ENCODE measurements around the gene IQSEC1. TPM values are rescaled to one million over a fixed set of nuclear protein-coding genes. Genes with fewer than 3 reads are reported as not detected.

The IQSEC1 gene
- total and polyA plus RNA-seq, 2 experiments from 2014 or later, result 17.8 to 51.7 TPM

GRCh38 chr3:13065727-13066126, 7.5 kb downstream of the IQSEC1 start:
- no peak for TF ChIP-seq CTCF (IDR thresholded peaks at IDR 0.05; ENCODE audit: low read depth, low read length)
- no peak for DNase-seq (ENCODE audit: low read depth in 1 of 2, low spot score in 1 of 2)
- no peaks in the 10 kb centered on the region for H3K4me1 ChIP-seq (ENCODE audit: low read depth)
- H3K4me3 ChIP-seq, result no peak overlapping the region
- H3K27me3 ChIP-seq, result no peaks in the 10 kb centered on the region
- H3K27ac ChIP-seq, result no peak overlapping the region
- no peaks in the 10 kb centered on the region for H3K9me3 ChIP-seq (ENCODE audit: low read depth)
- no peaks in the 10 kb centered on the region for H3K36me3 ChIP-seq

GRCh38 chr3:13064964-13065363, 8.3 kb downstream of the IQSEC1 start:
- Histone ChIP-seq H3K4me1 (ENCODE audit: low read depth) (no peaks in the 10 kb centered on the region), H3K36me3 (no peaks in the 10 kb centered on the region), H3K27ac (no peak overlapping the region), H3K27me3 (no peaks in the 10 kb centered on the region), H3K9me3 (ENCODE audit: low read depth) (no peaks in the 10 kb centered on the region), H3K4me3 (no peak overlapping the region)
- DNase-seq (ENCODE audit: low read depth in 1 of 2, low spot score in 1 of 2), result no peak
- TF ChIP-seq CTCF (IDR thresholded peaks at IDR 0.05; ENCODE audit: low read depth, low read length), result no peak

- no peaks in the 10 kb centered on the region for H3K4me1 ChIP-seq (ENCODE audit: low read depth)
- no peak for DNase-seq (ENCODE audit: low read depth in 1 of 2, low spot score in 1 of 2)
Observed at GRCh38 chr3:13064159-13064868, 8.9 kb downstream of the IQSEC1 start.

GRCh38 chr3:13063225-13063624, 10.0 kb downstream of the IQSEC1 start:
- no peak for DNase-seq (ENCODE audit: low read depth in 1 of 2, low spot score in 1 of 2)
- TF ChIP-seq CTCF (IDR thresholded peaks at IDR 0.05; ENCODE audit: low read depth, low read length), result no peak

More at GRCh38 chr3:13064159-13064868, 8.9 kb downstream of the IQSEC1 start:
- no peak overlapping the region for H3K4me3 ChIP-seq
- TF ChIP-seq CTCF (IDR thresholded peaks at IDR 0.05; ENCODE audit: low read depth, low read length), result no peak
- H3K27me3 ChIP-seq, result no peaks in the 10 kb centered on the region
- no peak overlapping the region for H3K27ac ChIP-seq
- H3K36me3 ChIP-seq, result no peaks in the 10 kb centered on the region
- no peaks in the 10 kb centered on the region for H3K9me3 ChIP-seq (ENCODE audit: low read depth)

GRCh38 chr3:13062647-13063046, 10.6 kb downstream of the IQSEC1 start:
- Histone ChIP-seq H3K9me3 (ENCODE audit: low read depth) (no peaks in the 10 kb centered on the region), H3K4me3 (no peak overlapping the region), H3K4me1 (ENCODE audit: low read depth) (no peaks in the 10 kb centered on the region), H3K27me3 (no peaks in the 10 kb centered on the region), H3K27ac (no peak overlapping the region), H3K36me3 (no peaks in the 10 kb centered on the region)
- no peak for TF ChIP-seq CTCF (IDR thresholded peaks at IDR 0.05; ENCODE audit: low read depth, low read length)
- no peak for DNase-seq (ENCODE audit: low read depth in 1 of 2, low spot score in 1 of 2)

More at GRCh38 chr3:13063225-13063624, 10.0 kb downstream of the IQSEC1 start:
- H3K36me3 ChIP-seq, result no peaks in the 10 kb centered on the region
- H3K27me3 ChIP-seq, result no peaks in the 10 kb centered on the region
- H3K9me3 ChIP-seq (ENCODE audit: low read depth), result no peaks in the 10 kb centered on the region
- no peaks in the 10 kb centered on the region for H3K4me1 ChIP-seq (ENCODE audit: low read depth)
- H3K27ac ChIP-seq, result no peak overlapping the region
- H3K4me3 ChIP-seq, result no peak overlapping the region
